A549 (cell line): ENCODE results near the gene OR51B2.

Source experiments
- POLR2A ChIP-seq: IDR thresholded peaks from 2 replicates; pipeline ENCODE4 v1.6.1; 2012; ENCODE audit warnings: mild to moderate bottlenecking, low read length
- RFX5 ChIP-seq: fragments of 450-650 bp; IDR thresholded peaks from 2 replicates; pipeline ENCODE4 v1.7.1; 2014; ENCODE audit warnings: antibody characterized with exemption, mild to moderate bottlenecking, moderate library complexity
- RNF2 ChIP-seq: fragments of 200-600 bp; sonication (generic); IDR thresholded peaks from 2 replicates; pipeline ENCODE4 v1.6.1; 2016; ENCODE audit warnings: low read depth, mild to moderate bottlenecking, antibody characterized with exemption, moderate library complexity, borderline replicate concordance
- TF ChIP-seq, protein P1 (sequence below): fragments of >200 bp; sonication (Bioruptor Twin); formaldehyde crosslinking; IDR thresholded peaks from 3 replicates; pipeline ENCODE4 v1.5.1; 2016
- TF ChIP-seq, protein P2 (sequence below): fragments of 150-350 bp; IDR thresholded peaks from 2 replicates; pipeline ENCODE4 v1.6.1; 2014; ENCODE audit warnings: low read depth, mild to moderate bottlenecking, low read length

DNA sequence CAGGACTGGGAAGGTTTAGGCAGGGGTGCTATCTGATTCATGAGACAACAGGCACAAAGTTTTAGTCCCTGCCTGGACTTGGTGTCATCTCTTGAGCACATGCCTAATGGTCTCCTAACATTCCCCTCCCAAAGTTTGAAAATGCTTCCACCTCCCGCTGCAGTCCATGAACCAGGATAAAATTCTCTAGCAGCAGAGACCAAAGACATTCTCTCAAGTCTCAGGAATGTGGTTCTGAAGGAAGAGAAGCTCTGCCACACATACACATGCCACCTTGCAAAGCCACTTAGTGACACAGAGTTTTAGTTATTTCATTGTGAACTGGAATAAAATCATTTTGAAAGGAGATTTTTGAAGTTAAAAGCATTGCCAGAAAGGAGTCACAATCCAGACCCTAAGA lies 42.8 kb upstream of the OR51B2 start:
- TF ChIP-seq RNF2, result no peak
- TF ChIP-seq RFX5, result no peak
- TF ChIP-seq, protein P1, sequence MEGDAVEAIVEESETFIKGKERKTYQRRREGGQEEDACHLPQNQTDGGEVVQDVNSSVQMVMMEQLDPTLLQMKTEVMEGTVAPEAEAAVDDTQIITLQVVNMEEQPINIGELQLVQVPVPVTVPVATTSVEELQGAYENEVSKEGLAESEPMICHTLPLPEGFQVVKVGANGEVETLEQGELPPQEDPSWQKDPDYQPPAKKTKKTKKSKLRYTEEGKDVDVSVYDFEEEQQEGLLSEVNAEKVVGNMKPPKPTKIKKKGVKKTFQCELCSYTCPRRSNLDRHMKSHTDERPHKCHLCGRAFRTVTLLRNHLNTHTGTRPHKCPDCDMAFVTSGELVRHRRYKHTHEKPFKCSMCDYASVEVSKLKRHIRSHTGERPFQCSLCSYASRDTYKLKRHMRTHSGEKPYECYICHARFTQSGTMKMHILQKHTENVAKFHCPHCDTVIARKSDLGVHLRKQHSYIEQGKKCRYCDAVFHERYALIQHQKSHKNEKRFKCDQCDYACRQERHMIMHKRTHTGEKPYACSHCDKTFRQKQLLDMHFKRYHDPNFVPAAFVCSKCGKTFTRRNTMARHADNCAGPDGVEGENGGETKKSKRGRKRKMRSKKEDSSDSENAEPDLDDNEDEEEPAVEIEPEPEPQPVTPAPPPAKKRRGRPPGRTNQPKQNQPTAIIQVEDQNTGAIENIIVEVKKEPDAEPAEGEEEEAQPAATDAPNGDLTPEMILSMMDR, result no peak
- TF ChIP-seq POLR2A, result no peak
- TF ChIP-seq, protein P2, sequence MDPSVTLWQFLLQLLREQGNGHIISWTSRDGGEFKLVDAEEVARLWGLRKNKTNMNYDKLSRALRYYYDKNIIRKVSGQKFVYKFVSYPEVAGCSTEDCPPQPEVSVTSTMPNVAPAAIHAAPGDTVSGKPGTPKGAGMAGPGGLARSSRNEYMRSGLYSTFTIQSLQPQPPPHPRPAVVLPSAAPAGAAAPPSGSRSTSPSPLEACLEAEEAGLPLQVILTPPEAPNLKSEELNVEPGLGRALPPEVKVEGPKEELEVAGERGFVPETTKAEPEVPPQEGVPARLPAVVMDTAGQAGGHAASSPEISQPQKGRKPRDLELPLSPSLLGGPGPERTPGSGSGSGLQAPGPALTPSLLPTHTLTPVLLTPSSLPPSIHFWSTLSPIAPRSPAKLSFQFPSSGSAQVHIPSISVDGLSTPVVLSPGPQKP, result no peak
